NB4 (cell line): ENCODE results near the gene APEH.

Experiments
- MYC ChIP-seq: IDR thresholded peaks from 2 replicates; pipeline ENCODE4 v1.6.1; 2011; ENCODE audit warnings: low read depth, low read length
- POLR2A ChIP-seq: IDR thresholded peaks from 2 replicates; pipeline ENCODE4 v1.6.1; 2011; ENCODE audit warnings: mild to moderate bottlenecking; ENCODE audit not compliant: insufficient read length; ENCODE audit errors: extremely low read depth
- TF ChIP-seq, protein P1 (sequence below): IDR thresholded peaks from one replicate; pipeline ENCODE4 v1.5.1; 2012; ENCODE audit warnings: low read depth, low read length

DNA sequence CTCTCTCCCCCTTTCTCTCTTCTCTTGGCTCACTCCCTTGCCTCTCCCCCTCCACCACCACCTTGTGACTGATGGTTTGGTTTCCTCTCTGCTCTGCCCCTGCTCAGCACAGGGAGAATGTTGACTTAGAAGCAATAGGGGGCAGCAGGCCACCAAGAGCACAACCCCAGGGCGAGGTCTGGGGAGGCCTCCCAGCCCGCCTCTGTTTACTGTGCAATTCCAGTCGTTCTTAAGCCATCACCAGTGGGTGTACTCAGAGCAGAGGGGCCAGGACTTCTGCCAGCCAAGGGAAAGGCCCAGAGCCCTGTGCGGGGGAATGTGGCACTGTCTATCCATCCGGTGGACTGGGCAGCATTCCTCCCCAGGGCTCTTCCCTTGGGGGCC lies 5.7 kb upstream of the APEH start:
- TF ChIP-seq POLR2A (no peak), MYC (no peak)
- TF ChIP-seq, protein P1, sequence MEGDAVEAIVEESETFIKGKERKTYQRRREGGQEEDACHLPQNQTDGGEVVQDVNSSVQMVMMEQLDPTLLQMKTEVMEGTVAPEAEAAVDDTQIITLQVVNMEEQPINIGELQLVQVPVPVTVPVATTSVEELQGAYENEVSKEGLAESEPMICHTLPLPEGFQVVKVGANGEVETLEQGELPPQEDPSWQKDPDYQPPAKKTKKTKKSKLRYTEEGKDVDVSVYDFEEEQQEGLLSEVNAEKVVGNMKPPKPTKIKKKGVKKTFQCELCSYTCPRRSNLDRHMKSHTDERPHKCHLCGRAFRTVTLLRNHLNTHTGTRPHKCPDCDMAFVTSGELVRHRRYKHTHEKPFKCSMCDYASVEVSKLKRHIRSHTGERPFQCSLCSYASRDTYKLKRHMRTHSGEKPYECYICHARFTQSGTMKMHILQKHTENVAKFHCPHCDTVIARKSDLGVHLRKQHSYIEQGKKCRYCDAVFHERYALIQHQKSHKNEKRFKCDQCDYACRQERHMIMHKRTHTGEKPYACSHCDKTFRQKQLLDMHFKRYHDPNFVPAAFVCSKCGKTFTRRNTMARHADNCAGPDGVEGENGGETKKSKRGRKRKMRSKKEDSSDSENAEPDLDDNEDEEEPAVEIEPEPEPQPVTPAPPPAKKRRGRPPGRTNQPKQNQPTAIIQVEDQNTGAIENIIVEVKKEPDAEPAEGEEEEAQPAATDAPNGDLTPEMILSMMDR = no peak
